SHP77 treated with DMSO at 0.1 percent for 48 hours (cell line): ENCODE data around the gene UMODL1.
A peak's percentile ranks its signal among the peaks of the same experiment; 100 is the strongest.

Experiments used
- DNase-seq: peaks from one replicate; lab custom pipeline; 2025; lab: John Stamatoyannopoulos, UW

UMODL1 gene

GRCh38 chr21:42096566-42096965 is 25.4 kb downstream of the UMODL1 start:
- no peak for DNase-seq

- no peak for DNase-seq
Measured at GRCh38 chr21:42097274-42097673, 26.2 kb downstream of the UMODL1 start.

- DNase-seq: peak; percentile 45
Measured at GRCh38 chr21:42097860-42098454, 26.8 kb downstream of the UMODL1 start.

- no peak for DNase-seq
Measured at GRCh38 chr21:42098957-42099505, 27.9 kb downstream of the UMODL1 start.

- DNase-seq: no peak
Measured at GRCh38 chr21:42101246-42101645, 30.1 kb downstream of the UMODL1 start.

- no peak for DNase-seq
Measured at GRCh38 chr21:42102076-42102475, 31.0 kb downstream of the UMODL1 start.

- no peak for DNase-seq
Measured at GRCh38 chr21:42102526-42102925, 31.4 kb downstream of the UMODL1 start.

- no peak for DNase-seq
Measured at GRCh38 chr21:42102991-42103390, 31.9 kb downstream of the UMODL1 start.

- no peak for DNase-seq
Measured at GRCh38 chr21:42103843-42104242, 32.7 kb downstream of the UMODL1 start.

GRCh38 chr21:42105476-42106315 is 34.6 kb downstream of the UMODL1 start:
- DNase-seq: no peak

- DNase-seq: no peak
Measured at GRCh38 chr21:42106425-42106824, 35.3 kb downstream of the UMODL1 start.

GRCh38 chr21:42107177-42107880 is 36.2 kb downstream of the UMODL1 start:
- no peak for DNase-seq

- DNase-seq: peak; percentile 38
Measured at GRCh38 chr21:42107881-42108553, 36.9 kb downstream of the UMODL1 start.

GRCh38 chr21:42108554-42109340 is 37.6 kb downstream of the UMODL1 start:
- DNase-seq: no peak

- DNase-seq: no peak
Measured at GRCh38 chr21:42109473-42109872, 38.4 kb downstream of the UMODL1 start.

- DNase-seq: no peak
Measured at GRCh38 chr21:42109873-42110525, 38.9 kb downstream of the UMODL1 start.

GRCh38 chr21:42110691-42111469 is 39.8 kb downstream of the UMODL1 start:
- DNase-seq: no peak

- no peak for DNase-seq
Measured at GRCh38 chr21:42111470-42111743, 40.3 kb downstream of the UMODL1 start.

GRCh38 chr21:42111811-42112210 is 40.7 kb downstream of the UMODL1 start:
- DNase-seq: no peak

GRCh38 chr21:42112238-42112637 is 41.1 kb downstream of the UMODL1 start:
- no peak for DNase-seq
